SK-N-MC (cell line): ENCODE data around the gene DDX5.

Experiments
- DNase-seq: peaks from one replicate; pipeline ENCODE4 v3.0.0-alpha.2; 2011; ENCODE audit warnings: low read depth, low spot score
- H3K27ac ChIP-seq: fragments of 200-600 bp; sonication (generic); 2 replicates; pipeline ENCODE4 v1.5.1; 2016; ENCODE audit warnings: mixed run types
- H3K36me3 ChIP-seq: fragments of 200-600 bp; sonication (generic); 2 replicates; pipeline ENCODE4 v1.6.1; 2017; ENCODE audit warnings: antibody characterized with exemption, low read length, mixed read lengths; ENCODE audit not compliant: insufficient read depth
- H3K4me3 ChIP-seq: fragments of 200-600 bp; sonication (generic); 2 replicates; pipeline ENCODE4 v1.5.1; 2016
- H3K9ac ChIP-seq: fragments of 200-600 bp; sonication (generic); 2 replicates; pipeline ENCODE4 v1.8.0; 2017; ENCODE audit warnings: mixed run types, mixed read lengths; ENCODE audit not compliant: insufficient read length
- H3K9me3 ChIP-seq: fragments of 200-600 bp; sonication (generic); 2 replicates; pipeline ENCODE4 v1.6.1; 2017; ENCODE audit warnings: low read depth, mild to moderate bottlenecking, antibody characterized with exemption, low read length, moderate library complexity, mixed read lengths
- EZH2 ChIP-seq: fragments of 200-600 bp; sonication (generic); IDR thresholded peaks from one replicate; pipeline ENCODE4 v1.6.1; 2017; ENCODE audit warnings: antibody characterized with exemption
- FOXP2 ChIP-seq: optimal IDR thresholded peaks from 2 replicates; pipeline ENCODE3; 2011; ENCODE audit warnings: mild to moderate bottlenecking, moderate library complexity; ENCODE audit not compliant: insufficient read depth; ENCODE audit errors: extremely low read length, control extremely low read depth
- POLR2AphosphoS5 ChIP-seq: IDR thresholded peaks from 2 replicates; pipeline ENCODE4 v1.6.1; 2012; ENCODE audit warnings: mild to moderate bottlenecking, low read depth, low read length, borderline replicate concordance

The DDX5 gene

GRCh38 chr17:64506201-64506575 lies at the start of gene DDX5:
TSS of gene DDX5 (minus strand) at chr17:64506289. CDS start at chr17:64506119, 170 bp downstream.
- Histone ChIP-seq H3K4me3 (peak within 1 kb of the TSS; percentile 90), H3K9me3 (no peaks in the 10 kb centered on the region), H3K27ac (peak within 1 kb of the TSS; percentile 99), H3K36me3 (peaks cover 71% of the 10 kb centered on the region), H3K9ac (peak within 1 kb of the TSS; percentile 100)
- no peak for DNase-seq
- TF ChIP-seq POLR2AphosphoS5 (peak; percentile 99), EZH2 (no peak), FOXP2 (no peak)

- H3K27ac ChIP-seq = no peak overlapping the region
- no peak for DNase-seq
- TF ChIP-seq POLR2AphosphoS5 (no peak), FOXP2 (no peak), EZH2 (no peak)
- H3K9ac ChIP-seq = no peak overlapping the region
- H3K36me3 ChIP-seq = peaks cover 12% of the 10 kb centered on the region
- H3K9me3 ChIP-seq = no peaks in the 10 kb centered on the region
- H3K4me3 ChIP-seq = no peak overlapping the region
Observed at GRCh38 chr17:64555281-64555680, 49.2 kb upstream of the DDX5 start.

DNA sequence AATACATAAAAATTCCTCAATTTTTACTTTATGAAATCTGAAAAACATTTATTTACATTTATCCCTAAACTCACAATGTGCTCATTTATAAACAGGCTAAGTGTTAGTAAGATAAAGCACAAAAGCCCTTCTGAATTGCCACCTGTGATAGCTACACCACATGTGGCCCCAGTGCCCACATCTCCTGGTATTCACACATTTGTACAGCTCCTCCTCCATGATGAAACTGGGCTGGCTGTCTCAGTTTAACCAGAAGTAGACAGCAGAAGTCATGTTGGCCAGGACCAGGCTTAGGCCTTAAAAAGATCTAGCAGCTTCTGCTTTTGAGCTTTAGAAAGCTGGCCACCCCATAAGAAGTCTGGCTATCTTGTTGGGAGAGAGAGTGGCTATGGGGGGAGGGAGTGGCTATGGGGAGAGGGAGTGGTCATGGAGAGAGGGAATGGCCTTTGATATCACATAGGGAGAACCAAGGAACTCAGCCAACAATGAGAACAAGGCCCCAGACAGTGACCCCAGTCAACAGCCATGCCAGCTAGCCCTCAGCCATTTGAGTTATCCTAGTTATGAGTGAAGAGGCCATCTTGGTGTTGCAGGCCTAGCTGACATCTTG lies 48.0 kb upstream of the DDX5 start:
- TF ChIP-seq FOXP2 = no peak
- TF ChIP-seq POLR2AphosphoS5 = no peak
- no peak for TF ChIP-seq EZH2
- H3K36me3 ChIP-seq = peaks cover 12% of the 10 kb centered on the region
- H3K4me3 ChIP-seq = no peak overlapping the region
- no peaks in the 10 kb centered on the region for H3K9me3 ChIP-seq
- H3K9ac ChIP-seq = no peak overlapping the region
- no peak overlapping the region for H3K27ac ChIP-seq
- no peak for DNase-seq

DNA sequence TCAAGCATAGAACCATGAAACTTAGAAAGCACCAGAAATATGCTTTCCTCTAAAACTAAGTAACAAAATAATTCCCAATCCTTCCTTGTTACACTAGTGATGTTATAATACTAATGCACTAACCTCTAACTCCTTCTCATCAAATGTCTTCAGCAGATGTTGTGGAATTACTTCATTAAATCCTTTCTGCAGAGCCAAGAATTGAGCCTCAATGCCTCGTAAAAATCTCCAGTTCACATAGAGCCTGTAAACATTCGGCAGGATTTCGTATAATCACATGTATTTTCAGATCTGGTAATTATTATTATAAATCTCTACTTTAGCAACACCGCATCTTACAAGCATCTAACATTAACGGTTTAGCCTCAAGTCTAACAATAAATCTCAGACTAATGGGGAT lies 45.4 kb upstream of the DDX5 start:
- Histone ChIP-seq H3K27ac (peak overlapping the region; percentile 43; the same call in 1 of the 2 replicates), H3K4me3 (no peak overlapping the region), H3K9ac (peak overlapping the region; percentile 16), H3K36me3 (peaks cover 12% of the 10 kb centered on the region), H3K9me3 (no peaks in the 10 kb centered on the region)
- TF ChIP-seq FOXP2 = no peak
- TF ChIP-seq POLR2AphosphoS5 = no peak
- TF ChIP-seq EZH2 = no peak
- no peak for DNase-seq

DNA sequence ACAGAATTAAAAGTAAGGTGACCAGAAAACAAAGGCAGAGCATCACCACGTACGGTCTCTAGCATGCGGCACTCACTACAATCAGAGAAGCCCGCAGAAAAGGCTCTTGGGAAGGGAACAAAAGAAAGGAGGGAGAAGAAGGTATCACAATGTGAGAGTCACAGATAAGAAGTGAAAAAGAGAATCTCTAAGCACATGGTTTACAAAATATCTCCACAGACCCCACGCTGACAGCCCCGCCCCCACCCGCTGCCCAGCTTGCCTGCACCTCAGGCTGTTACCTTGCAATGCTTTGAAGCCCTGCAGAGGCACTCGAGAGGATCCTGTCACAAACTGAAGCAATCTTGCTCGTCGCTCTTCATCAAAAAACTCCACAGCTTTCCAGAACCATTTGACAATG lies 41.2 kb upstream of the DDX5 start:
- no peaks in the 10 kb centered on the region for H3K9me3 ChIP-seq
- DNase-seq = no peak
- TF ChIP-seq FOXP2 (no peak), POLR2AphosphoS5 (no peak), EZH2 (no peak)
- peaks cover 15% of the 10 kb centered on the region; the same call in 1 of the 2 replicates for H3K36me3 ChIP-seq
- no peak overlapping the region for H3K9ac ChIP-seq
- no peak overlapping the region for H3K4me3 ChIP-seq
- no peak overlapping the region for H3K27ac ChIP-seq

DNA sequence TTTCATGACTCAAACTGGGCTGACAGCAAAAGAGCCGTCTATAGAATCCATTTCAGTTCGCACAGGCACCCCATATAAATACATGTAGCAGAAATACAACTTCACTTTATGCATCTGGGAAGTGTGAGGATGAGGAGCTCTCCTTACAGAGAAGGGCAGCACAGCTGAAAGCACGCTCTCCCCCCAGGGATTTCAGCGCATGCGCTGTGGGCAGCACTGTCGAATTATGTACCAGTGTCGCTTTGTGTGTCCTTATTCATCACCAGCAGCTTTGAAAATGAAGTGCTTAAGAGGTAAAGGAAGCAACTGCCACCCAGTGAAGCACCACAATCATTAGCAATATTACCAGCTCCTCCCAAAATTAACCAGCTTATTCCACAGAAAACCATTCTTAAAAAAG lies 40.6 kb upstream of the DDX5 start:
- no peak overlapping the region for H3K27ac ChIP-seq
- H3K9ac ChIP-seq = no peak overlapping the region
- H3K4me3 ChIP-seq = no peak overlapping the region
- TF ChIP-seq FOXP2 (no peak), EZH2 (no peak), POLR2AphosphoS5 (no peak)
- no peak for DNase-seq
- peaks cover 15% of the 10 kb centered on the region for H3K36me3 ChIP-seq
- H3K9me3 ChIP-seq = no peaks in the 10 kb centered on the region

DNA sequence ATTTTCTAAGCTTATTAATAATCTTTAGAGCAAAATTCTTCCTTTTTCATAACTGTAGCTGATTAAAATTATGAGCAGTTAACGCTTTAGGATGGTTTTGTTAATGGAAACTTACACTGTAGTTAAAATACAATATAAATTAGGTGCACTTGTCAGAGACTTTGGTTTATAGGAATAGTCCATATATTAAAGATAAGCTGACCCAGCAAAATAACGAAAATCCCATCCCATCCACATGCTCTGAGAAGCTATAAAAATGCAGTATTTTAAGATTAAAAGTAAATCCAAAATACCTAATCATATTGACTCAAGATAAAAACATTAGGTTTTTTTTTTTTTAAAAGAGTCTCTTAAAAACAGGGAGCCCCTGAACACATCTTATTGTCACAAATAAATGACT lies 38.7 kb upstream of the DDX5 start:
- Histone ChIP-seq H3K4me3 (no peak overlapping the region), H3K9me3 (no peaks in the 10 kb centered on the region), H3K36me3 (peaks cover 15% of the 10 kb centered on the region), H3K9ac (no peak overlapping the region), H3K27ac (no peak overlapping the region)
- DNase-seq = no peak
- TF ChIP-seq POLR2AphosphoS5 = no peak
- TF ChIP-seq FOXP2 = no peak
- TF ChIP-seq EZH2 = no peak

DNA sequence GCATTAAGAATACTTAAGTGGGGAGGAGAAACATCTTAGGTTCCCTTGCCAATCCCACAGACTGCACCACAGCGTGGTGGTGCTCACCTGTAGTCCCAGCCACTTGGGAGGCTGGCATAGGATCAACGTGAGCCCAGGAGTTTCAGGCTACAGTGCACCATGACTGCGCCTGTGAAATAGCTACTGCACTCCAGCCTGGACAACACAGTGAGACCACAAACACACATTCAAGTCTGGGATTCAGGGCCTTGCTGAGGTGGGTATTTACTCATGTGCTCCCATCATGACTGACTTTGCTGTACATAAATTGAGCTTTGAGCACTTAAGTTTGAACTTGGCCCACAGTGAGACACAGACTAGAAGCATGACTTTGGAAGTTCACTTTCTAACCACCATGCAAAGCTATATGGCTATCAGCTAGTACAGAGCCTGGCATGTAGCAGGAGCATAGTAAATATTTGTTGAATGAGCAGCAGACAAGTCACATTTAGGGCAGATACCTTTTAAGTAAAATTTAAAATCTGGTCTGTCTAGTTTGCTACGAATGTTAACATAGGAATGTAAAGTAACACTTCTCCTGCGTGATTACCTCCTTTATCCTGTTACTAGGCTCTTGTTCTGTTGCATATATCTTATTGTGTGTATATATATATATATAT lies 34.2 kb upstream of the DDX5 start:
- peaks cover 41% of the 10 kb centered on the region for H3K36me3 ChIP-seq
- no peak for DNase-seq
- no peaks in the 10 kb centered on the region for H3K9me3 ChIP-seq
- H3K4me3 ChIP-seq = no peak overlapping the region
- H3K9ac ChIP-seq = no peak overlapping the region
- no peak overlapping the region for H3K27ac ChIP-seq
- TF ChIP-seq FOXP2 (no peak), POLR2AphosphoS5 (no peak), EZH2 (no peak)
